HG03095 (cell line): ENCODE measurements around the gene PHF2.

Experiments used
- ATAC-seq: cut with Tn5 transposase; IDR thresholded peaks from one replicate; pipeline ENCODE4 v1.9.1; 2021; ENCODE audit warnings: moderate library complexity; ENCODE audit not compliant: unreplicated experiment

PHF2 gene

DNA sequence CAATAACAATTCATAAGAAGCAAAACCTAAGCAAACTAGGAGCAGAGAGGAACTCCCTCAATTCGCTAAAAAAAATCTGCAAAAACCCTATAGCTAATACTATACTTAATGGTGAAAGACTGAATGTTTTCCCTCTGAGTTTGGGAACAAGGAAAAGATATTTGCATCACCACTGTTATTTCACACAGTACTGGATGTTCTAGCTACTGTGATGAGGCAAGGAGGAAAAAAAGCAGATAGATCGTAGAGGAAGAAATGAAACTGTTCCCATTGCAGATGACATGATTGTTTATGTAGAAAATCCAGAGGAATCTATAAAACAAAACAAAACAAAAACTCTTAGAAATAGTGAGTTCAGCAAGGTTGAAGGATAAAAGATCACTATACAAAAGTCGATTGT, 116.7 kb downstream of the PHF2 start:
- ATAC-seq = no peak

DNA sequence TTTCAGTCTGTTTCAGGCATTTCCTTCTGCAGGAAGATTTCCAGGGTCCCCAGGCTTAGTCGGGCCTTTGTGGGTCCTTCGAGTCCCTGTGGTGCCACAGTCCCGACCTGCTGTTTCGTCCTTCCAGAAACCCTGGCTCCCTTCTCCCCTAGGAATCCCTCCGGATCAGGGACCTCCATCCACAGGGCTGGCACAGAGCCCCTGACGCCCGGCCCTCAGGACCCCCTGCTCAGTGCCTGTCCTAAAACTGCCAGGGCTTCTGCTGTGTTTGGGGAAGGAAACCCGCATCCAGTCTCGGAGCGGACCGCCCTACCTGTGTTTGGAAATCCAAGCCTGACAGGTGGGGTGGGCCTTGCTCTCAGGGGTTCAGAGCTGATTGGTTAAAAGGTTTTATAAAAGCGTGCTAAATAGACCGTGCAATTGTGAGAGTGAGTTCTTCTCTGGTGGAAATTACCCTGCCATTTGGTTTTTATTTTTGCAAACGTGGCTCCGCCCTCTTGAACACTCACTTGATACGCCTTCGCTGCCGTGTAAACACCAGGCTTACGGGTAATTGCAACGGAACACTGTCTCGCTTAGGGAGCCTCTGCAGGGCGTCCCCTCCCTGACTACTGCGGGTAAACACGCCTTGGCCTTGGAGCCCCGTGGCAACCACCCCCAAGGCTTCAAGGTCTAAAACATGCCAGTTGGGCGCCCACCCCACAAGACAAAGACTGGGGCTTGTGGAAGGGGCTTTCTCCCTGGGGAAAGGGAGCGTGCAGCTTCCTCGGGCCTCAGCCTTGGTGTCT, 121.2 kb downstream of the PHF2 start:
- ATAC-seq = no peak

- no peak for ATAC-seq
Measured at GRCh38 chr9:93698140-93698908, 121.9 kb downstream of the PHF2 start.

- ATAC-seq = no peak
Measured at GRCh38 chr9:93699650-93700049, 123.3 kb downstream of the PHF2 start.

GRCh38 chr9:93701494-93702218, 125.3 kb downstream of the PHF2 start:
- no peak for ATAC-seq

GRCh38 chr9:93702261-93702660, 125.9 kb downstream of the PHF2 start:
- ATAC-seq = no peak

DNA sequence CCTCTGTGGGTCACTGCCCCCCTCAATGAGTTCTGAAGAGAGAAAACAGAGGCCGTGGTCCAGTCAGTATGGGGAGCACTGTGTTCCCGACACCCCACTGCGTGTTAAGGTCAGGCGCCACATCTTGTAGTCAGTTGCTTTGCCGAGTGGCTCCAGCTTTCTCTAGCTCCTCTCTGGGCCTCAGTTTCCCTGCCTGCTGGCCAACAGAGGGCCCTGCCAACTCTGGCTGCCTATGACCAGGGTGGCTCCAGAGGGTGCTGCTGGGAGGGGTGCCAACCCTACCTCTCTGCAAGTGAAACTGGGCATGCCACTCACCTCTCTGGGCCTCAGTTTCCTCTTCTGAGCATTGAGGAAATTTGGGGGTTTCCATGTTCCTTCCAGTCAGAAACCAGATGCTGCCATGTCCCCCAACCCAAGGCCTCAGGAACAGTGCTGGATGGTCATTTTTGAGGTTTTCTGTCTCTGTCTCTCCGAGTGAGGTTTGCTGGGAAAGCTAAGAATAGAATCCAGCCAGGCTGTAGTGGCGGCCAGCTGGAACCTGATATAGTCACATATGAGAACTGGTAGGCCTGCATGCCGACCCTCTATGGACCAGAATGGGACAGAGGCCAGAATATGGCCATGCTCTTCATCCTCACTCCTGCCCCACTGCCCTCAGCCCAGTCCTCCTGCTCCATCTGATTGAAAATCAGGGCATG, 132.1 kb downstream of the PHF2 start:
- no peak for ATAC-seq

GRCh38 chr9:93708987-93709302, 132.6 kb downstream of the PHF2 start:
- ATAC-seq = no peak

GRCh38 chr9:93709600-93710369, 133.4 kb downstream of the PHF2 start:
- no peak for ATAC-seq

DNA sequence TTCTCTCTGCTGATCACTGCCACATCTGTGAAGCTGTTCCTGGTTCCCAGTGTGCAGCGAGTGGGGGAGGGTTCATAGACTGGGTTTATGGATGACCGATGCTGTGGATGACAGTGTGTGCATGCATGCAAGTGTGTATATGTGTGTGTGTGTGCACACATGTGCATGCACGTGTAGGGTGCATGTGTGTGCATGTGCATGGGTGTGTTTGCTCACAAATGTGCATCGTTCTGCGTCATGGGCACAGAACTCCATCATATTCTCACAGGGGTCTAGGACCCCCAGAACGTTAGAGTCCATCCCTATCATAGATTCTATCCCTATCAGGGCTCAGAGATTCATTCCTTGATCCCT, 134.0 kb downstream of the PHF2 start:
- no peak for ATAC-seq

DNA sequence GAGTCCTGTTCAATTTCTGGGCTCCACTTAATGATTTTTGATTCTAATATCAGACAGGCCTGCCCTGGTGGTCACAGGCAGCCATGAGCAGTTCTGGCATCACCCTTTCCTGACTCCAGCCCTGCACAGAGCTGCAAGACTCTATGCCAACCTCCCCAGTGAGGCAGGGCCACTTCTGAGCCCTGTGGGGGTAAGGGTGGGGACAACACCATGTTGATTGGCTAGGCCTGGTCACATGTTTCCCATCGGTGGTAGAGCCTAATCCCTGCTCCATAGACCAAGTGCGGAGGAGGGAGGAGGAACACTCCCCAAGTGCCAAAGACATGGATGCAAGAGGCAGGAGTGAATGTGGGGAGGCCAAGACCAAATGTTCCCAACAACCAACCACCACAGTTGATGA, 134.6 kb downstream of the PHF2 start:
- ATAC-seq = no peak

- ATAC-seq = no peak
Measured at GRCh38 chr9:93712896-93713295, 136.5 kb downstream of the PHF2 start.

DNA sequence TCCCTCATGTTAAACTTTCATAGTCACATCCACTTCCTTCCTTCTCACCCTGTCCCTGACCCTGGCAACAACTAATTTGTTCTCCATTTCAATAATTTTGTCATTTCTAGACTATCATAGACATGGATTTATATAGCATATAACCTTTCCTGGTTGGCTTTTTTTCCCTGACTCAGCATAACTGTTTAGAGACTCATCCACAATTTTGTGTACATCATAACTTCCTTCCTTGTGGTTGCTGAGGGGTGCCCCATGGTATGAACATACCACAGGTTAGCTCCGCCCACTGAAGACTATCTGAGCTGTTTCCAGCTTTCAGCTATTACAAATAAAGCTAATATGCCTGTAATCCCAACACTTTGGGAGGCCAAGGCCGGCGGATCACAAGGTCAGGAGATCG, 137.3 kb downstream of the PHF2 start:
- ATAC-seq = no peak

- no peak for ATAC-seq
Measured at GRCh38 chr9:93721417-93721965, 145.1 kb downstream of the PHF2 start.

- no peak for ATAC-seq
Measured at GRCh38 chr9:93724852-93725251, 148.5 kb downstream of the PHF2 start.

GRCh38 chr9:93725382-93725781, 149.0 kb downstream of the PHF2 start:
- no peak for ATAC-seq

DNA sequence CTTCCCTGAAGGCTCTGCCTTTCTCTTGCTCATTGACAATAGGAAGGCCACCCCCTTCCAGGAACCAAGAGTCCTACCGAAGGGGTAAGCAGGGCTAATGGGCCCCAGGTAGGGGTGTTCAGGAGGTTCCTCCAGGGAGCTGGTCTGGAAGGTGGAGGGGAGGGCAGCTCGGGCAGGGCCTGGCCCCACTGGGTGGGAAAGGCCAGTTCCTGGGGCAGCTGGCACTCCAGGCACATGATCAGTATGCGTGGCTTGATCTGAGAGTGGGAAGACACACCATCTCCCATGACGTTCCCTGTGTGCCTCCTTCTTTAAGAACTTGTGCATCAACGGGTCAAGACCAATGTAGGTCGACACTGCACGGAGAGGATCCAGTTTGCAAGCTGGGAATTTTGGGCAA, 149.8 kb downstream of the PHF2 start:
- ATAC-seq = no peak
